Esophagus squamous epithelium (tissue), 4 donors: Measurements from ENCODE around the gene NDUFV1.

Source experiments
- CTCF ChIP-seq, 6 experiments: fragments of 450-650 bp in 4 of 6; fragments of 200-600 bp in 2 of 6; sonication (generic) in 2 of 6; IDR thresholded peaks; one replicate each; pipeline ENCODE4 v1.5.1; 2016 to 2019; ENCODE audit warnings: antibody characterized with exemption in 6 of 6, mild to moderate bottlenecking in 4 of 6, moderate library complexity in 4 of 6
- POLR2A ChIP-seq, 4 donors: fragments of 450-650 bp; IDR thresholded peaks; one replicate each; pipeline ENCODE4 v1.6.1; 2017; ENCODE audit warnings: antibody characterized with exemption in 4 of 4, mild to moderate bottlenecking in 4 of 4, moderate library complexity in 3 of 4

GRCh38 chr11:67564230-67564629 is 42.5 kb upstream of the NDUFV1 start:
- TF ChIP-seq POLR2A (IDR thresholded peaks at IDR 0.05) (no peak), CTCF (IDR thresholded peaks at IDR 0.05) (no peak)
